Measurements from ENCODE around the gene PTPRJ.

- TF ChIP-seq CTCF (conservative IDR thresholded peaks at IDR 0.05; ENCODE audit: low read depth, low read length) (no peak), EZH2 (IDR thresholded peaks at IDR 0.05; ENCODE audit: borderline replicate concordance, low read depth, low read length, poor library complexity, severe bottlenecking) (no peak)
Measured at GRCh38 chr11:47976931-47977330, 3.4 kb upstream of the PTPRJ start.

All from A673 (cell line).